ENCODE results near the gene RNF19B.

- TF ChIP-seq CTCF (conservative IDR thresholded peaks at IDR 0.05 in 1 of 2, IDR thresholded peaks at IDR 0.05 in 1 of 2; ENCODE audit: extremely low read depth in 1 of 2, insufficient read depth in 1 of 2, low read depth in 1 of 2, low read length in 2 of 2) (no peak), EZH2 (IDR thresholded peaks at IDR 0.05; ENCODE audit: borderline replicate concordance, low read length) (no peak)
Measured at GRCh38 chr1:33008051-33008914, 43.7 kb upstream of the RNF19B start.
